Superior temporal gyrus (tissue), 1 donor: ENCODE results near the gene MXRA8.

Source experiments
- DNase-seq: peaks from one replicate; pipeline ENCODE4 v3.0.0-alpha.2; 2016; ENCODE audit errors: extremely low spot score

Gene MXRA8

DNA sequence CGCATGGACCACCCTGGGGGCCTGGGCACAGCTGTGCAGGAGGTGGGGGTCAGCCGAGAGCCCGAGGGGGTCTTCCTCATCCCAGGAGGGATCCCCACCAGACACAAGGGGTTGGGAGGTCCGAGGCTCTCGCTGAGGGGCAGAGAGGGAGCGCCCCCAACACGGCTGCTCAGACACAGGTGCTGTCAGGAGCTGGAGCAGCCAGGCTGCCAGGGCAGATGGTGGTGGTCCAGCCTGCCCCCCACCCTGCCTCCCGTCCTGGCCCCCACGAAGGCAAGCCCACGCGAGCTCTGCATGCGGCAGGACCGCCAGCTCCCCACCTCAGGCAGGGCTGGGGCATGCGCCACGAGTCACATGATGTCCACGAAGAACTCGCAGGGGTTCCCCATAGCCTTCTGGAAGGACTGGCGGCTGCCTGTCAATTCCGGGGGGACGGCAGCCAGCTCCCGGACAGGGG, 22.5 kb downstream of the MXRA8 start:
- DNase-seq = no peak

DNA sequence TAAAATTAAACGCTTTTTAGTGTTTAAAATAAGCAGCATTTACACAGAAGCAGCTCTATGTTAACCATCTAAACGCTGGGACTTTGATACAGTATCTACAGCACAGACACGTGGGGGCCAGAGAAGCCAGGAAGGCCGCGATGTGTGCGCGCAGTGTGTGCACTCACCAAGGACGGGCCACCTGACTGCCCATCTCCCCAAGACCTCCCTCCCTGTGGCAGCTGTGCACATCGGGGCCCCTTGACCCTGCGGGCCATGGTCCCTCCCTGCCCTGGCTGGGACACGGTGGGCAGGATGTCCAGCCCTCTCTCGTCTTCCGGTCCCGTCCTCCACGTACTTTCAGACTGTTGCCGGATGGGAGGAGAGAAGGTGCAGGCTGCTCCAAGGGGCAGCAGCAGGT, 23.1 kb downstream of the MXRA8 start:
- no peak for DNase-seq

DNA sequence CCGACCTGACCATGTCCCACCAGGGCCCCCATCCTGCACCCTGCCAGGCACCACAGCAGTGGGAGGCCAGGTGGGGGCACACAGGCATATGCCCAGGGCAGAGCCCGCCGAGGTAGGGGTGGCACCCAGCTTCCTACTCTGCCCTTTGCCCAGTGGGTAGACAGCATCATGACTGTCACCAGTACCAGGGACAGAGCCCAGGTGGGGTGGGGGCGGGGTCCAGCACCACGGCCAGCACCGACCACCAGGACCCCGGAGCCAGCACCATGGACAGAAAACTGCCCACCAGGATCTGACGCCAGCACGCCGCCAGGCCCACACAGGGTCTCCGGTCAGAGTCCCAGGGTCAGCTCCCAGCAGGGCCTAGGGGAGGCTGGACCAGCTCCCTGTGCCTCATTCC, 23.5 kb downstream of the MXRA8 start:
- DNase-seq = no peak

DNA sequence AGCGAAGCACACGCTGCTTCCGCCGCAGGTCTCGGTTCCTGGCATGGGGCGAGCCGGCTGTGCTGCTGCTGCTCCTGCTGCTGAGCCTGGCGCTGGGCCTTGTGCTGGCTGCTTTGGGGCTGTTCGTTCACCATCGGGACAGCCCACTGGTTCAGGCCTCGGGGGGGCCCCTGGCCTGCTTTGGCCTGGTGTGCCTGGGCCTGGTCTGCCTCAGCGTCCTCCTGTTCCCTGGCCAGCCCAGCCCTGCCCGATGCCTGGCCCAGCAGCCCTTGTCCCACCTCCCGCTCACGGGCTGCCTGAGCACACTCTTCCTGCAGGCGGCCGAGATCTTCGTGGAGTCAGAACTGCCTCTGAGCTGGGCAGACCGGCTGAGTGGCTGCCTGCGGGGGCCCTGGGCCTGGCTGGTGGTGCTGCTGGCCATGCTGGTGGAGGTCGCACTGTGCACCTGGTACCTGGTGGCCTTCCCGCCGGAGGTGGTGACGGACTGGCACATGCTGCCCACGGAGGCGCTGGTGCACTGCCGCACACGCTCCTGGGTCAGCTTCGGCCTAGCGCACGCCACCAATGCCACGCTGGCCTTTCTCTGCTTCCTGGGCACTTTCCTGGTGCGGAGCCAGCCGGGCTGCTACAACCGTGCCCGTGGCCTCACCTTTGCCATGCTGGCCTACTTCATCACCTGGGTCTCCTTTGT, 24.7 kb downstream of the MXRA8 start:
- DNase-seq = no peak

DNA sequence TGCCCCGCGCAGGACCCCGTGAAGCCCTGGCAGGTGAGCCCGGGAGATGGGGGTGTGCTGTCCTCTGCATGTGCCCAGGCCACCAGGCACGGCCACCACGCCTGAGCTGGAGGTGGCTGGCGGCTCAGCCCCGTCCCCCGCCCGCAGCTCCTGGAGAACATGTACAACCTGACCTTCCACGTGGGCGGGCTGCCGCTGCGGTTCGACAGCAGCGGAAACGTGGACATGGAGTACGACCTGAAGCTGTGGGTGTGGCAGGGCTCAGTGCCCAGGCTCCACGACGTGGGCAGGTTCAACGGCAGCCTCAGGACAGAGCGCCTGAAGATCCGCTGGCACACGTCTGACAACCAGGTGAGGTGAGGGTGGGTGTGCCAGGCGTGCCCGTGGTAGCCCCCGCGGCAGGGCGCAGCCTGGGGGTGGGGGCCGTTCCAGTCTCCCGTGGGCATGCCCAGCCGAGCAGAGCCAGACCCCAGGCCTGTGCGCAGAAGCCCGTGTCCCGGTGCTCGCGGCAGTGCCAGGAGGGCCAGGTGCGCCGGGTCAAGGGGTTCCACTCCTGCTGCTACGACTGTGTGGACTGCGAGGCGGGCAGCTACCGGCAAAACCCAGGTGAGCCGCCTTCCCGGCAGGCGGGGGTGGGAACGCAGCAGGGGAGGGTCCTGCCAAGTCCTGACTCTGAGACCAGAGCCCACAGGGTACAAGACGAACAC, 25.4 kb downstream of the MXRA8 start:
- DNase-seq = no peak

DNA sequence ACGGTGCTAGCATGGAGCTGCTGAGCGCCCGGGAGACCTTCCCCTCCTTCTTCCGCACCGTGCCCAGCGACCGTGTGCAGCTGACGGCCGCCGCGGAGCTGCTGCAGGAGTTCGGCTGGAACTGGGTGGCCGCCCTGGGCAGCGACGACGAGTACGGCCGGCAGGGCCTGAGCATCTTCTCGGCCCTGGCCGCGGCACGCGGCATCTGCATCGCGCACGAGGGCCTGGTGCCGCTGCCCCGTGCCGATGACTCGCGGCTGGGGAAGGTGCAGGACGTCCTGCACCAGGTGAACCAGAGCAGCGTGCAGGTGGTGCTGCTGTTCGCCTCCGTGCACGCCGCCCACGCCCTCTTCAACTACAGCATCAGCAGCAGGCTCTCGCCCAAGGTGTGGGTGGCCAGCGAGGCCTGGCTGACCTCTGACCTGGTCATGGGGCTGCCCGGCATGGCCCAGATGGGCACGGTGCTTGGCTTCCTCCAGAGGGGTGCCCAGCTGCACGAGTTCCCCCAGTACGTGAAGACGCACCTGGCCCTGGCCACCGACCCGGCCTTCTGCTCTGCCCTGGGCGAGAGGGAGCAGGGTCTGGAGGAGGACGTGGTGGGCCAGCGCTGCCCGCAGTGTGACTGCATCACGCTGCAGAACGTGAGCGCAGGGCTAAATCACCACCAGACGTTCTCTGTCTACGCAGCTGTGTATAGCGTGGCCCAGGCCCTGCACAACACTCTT, 26.2 kb downstream of the MXRA8 start:
- DNase-seq = no peak

DNA sequence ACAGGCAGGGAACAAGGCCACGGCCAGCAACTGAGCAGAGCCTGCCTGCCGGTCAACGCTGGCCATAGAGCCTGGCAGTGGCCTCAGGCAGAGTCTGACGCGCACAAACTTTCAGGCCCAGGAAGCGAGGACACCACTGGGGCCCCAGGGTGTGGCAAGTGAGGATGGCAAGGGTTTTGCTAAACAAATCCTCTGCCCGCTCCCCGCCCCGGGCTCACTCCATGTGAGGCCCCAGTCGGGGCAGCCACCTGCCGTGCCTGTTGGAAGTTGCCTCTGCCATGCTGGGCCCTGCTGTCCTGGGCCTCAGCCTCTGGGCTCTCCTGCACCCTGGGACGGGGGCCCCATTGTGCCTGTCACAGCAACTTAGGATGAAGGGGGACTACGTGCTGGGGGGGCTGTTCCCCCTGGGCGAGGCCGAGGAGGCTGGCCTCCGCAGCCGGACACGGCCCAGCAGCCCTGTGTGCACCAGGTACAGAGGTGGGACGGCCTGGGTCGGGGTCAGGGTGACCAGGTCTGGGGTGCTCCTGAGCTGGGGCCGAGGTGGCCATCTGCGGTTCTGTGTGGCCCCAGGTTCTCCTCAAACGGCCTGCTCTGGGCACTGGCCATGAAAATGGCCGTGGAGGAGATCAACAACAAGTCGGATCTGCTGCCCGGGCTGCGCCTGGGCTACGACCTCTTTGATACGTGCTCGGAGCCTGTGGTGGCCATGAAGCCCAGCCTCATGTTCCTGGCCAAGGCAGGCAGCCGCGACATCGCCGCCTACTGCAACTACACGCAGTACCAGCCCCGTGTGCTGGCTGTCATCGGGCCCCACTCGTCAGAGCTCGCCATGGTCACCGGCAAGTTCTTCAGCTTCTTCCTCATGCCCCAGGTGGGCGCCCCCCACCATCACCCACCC, 27.0 kb downstream of the MXRA8 start, which contains the start of gene TAS1R3:
TAS1R3 (plus strand) TSS at position 213 of the 898 bp plus-strand sequence; CDS start at position 279, 66 bp downstream.
- no peak for DNase-seq

DNA sequence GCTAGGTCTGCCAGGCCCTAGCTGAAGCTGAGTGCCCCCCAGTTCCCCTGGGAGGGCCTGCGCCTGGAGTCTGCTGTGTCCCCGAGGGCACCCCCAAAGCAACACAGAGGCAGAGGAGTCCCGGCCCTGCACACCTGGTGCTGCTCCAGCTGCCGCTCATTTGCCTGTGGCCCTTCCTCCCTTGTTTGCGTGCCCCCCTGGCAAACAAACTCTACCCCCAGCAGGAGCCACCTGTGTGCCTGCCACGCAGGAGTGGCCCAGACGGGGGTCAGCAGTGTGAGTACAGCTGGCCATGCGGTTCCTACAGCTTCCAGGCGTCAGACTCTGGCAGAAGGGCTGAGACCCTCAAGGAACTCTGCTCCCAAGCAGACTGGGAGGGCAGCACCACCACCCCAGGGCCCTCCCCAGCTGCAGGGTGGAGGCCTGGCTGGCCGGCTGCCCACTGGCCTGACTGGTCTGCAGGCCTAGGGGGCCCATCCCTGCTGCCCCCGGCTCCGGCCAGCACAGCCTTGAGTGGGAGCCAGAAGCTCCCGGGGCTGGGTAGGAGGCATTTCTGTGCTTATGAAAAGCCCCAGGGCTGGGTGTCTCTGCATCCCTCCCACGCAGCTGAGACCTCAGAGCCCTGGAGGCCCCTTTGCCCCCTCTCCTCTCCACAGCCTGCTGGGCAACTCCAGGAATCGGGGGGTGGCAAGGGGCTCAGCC, 27.8 kb downstream of the MXRA8 start:
- DNase-seq = no peak

DNA sequence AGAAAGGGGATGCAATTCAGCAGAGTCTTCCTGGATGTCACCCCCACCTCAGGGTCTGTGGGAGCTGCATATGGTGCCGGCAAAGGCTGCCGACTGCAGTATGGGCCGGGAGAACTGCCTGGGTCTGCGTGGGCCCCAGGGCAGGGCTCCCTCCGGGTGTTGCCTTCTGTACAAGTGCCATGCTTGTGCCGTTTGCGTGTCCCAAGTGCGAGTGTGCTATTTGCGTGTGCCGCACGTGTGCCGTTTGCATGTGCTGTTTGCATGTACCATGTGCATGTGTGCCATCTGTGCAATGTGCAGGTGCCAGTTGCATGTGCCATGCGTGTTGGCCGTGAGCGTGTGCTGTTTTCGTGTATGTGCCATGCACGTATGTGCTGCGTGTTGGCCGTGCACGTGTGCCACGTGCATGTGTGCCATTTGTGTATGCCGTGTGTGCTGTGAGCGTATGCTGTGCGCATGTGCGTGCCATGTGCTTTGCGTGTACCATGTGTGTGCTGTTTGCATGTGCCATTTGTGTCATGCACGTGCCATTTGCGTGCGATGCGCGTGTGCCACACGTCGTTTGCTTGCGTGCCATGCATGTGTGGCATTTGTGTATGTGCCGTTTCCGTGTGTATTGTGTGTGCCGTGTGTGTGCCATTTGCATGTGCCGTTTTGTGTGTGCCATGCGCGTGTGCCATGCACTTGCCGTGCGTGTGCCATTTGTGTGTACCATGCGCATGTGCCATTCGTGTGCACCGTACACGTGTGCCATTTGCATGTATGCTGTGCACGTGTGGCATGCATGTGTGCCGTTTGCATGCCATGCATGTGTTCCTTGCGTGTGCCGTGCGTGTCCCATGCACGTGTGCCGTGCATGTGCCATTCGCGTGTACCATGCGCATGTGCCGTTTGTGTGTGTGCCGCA, 28.8 kb downstream of the MXRA8 start:
- DNase-seq = no peak

DNA sequence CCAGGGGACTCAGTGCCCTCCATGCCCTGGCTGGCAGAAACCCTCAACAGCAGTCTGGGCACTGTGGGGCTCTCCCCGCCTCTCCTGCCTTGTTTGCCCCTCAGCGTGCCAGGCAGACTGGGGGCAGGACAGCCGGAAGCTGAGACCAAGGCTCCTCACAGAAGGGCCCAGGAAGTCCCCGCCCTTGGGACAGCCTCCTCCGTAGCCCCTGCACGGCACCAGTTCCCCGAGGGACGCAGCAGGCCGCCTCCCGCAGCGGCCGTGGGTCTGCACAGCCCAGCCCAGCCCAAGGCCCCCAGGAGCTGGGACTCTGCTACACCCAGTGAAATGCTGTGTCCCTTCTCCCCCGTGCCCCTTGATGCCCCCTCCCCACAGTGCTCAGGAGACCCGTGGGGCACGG, 30.1 kb downstream of the MXRA8 start:
- DNase-seq = no peak

DNA sequence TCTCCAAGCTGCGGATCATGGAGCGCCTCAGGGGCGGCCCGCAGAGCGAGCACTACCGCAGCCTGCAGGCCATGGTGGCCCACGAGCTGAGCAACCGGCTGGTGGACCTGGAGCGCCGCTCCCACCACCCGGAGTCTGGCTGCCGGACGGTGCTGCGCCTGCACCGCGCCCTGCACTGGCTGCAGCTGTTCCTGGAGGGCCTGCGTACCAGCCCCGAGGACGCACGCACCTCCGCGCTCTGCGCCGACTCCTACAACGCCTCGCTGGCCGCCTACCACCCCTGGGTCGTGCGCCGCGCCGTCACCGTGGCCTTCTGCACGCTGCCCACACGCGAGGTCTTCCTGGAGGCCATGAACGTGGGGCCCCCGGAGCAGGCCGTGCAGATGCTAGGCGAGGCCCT, 31.1 kb downstream of the MXRA8 start:
- DNase-seq = no peak

DNA sequence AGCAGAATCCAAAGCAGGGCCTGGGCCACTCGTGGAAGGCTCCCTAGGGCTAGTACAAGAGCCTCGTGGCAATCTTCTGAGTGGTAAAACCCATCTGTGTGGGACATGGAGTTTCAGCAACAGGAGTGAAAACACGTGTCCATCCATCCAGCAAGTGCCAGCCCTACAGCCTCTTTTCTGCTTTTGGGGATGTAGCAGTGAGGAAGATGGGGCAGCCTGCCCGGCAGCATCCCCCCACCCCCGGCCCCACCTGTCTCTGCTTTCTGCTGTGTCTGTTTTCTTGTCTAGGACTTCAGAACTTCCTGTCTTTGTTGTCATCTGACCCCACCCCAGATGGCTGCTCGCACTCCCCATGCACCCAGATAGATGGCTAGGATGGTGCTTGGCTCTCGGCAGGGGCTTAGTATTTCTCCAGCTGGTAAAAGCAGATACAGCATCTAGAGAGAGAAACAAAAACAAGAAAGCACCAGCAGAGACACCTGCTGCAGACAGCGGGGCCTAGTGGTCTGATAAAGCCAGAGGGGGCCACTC, 32.2 kb downstream of the MXRA8 start:
- DNase-seq = no peak

DNA sequence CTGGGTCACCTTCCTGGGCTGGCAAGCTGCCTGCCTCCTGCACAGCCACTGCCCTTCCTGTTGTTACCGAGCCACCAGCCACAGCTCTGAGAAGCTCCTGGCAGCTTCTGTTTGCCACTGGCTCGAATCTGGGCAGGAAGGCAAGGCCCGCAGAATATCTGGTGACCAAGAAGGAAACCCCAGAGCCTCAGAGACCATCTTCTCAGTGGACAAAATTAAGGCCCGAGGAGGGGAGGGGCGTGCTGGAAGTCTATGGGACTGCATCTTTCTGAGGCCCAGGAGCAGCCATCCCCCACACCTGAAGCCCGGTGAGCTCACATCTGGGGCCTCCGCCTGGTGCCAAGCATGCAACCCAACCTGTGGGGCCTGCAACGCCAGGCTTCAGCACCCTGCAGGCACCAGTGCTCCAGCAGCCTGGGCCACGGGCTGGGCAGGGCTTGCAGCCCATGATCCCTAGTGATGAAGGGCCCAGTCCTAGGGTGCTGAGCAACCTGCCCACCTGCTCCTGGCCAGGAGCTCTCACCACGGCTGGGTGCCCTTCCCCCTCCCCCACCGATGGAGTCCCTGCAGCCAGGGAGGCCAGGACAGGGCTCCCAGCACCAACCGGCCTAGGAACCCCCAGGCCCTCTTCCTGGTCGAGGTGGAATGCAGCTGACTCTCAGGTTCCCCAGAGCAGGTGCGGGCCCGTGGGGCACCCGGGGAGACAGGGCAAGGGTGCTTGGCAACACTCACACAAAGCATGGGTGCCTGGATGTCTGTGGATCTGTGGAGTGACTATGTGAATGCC, 32.9 kb downstream of the MXRA8 start:
- DNase-seq = no peak

DNA sequence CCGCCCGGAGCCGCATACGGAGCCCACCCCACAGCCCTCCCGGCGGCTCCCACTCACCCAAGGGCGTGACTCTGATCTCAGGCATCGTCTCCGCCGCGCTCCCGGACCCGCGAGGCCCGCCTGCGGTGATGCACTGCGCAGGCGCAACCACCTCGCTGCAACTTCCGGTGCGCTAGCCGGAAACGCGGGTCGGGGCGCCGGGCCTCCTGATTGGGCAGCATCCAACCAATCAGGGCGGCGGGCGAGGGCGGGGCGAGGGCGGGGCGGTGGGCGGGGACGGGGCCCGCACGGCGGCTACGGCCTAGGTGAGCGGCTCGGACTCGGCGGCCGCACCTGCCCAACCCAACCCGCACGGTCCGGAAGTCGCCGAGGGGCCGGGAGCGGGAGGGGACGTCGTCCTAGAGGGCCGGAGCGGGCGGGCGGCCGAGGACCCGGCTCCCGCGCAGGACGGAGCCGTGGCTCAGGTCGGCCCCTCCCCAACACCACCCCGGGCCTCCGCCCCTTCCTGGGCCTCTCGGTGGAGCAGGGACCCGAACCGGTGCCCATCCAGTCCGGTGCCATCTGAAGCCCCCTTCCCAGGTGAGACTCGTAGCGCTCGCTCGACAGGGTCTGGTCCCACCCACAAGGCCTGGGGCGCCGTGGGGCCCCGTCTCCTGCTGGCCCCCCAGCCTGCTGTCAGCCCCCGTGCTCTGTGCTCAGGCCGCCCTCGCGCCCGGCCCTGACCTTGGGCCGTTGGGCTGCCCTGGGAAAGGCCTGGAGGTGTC, 33.6 kb downstream of the MXRA8 start, which contains the start of the genes CPTP and INTS11:
CPTP (plus strand) TSS at position 279 of the 764 bp plus-strand sequence. CDS start 2,109 bp downstream, outside the sequence.
INTS11 (minus strand) TSS at position 137 of the 764 bp plus-strand sequence; CDS start at position 85, 52 bp downstream.
- DNase-seq = peak; percentile 90

DNA sequence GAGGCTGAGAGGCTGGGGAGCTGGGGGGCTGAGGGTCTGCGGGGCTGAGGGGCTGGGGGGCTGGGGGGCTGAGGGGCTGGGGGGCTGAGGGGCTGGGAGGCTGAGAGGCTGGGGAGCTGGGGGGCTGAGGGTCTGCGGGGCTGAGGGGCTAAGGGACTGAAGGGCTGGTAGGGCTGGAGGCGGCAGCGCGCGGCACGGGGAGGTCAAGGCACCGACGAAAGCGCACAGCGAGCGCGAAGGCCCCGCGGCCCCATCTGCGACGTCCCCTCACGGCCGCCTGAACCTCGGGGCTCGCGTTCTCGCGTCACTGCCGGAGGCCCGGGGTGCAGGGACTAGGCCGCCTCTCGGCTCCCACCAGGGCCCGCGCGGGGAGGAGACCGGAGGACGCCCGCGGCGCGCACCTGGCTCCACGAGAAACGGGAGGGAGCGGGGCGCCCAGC, 34.3 kb downstream of the MXRA8 start:
- DNase-seq = no peak

DNA sequence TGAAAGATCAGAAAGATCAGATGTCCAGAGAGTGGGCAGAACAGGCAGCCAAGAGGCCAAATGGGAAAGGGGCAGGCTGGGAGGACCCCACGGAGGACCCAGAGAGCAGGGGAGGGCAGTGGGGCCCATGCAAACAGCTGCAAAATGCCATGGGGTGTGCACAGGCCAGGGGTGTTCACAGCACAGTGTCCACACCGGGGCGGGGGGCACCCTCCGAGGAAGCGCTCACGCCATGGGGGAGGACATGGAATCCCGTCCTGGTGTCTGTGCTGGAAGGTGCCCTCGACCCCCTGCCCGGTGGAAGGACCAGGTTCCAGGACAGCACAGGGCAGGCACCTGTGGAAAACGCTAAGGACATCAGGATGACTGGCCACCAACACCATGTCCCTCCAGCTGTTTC, 35.4 kb downstream of the MXRA8 start:
- DNase-seq = no peak

DNA sequence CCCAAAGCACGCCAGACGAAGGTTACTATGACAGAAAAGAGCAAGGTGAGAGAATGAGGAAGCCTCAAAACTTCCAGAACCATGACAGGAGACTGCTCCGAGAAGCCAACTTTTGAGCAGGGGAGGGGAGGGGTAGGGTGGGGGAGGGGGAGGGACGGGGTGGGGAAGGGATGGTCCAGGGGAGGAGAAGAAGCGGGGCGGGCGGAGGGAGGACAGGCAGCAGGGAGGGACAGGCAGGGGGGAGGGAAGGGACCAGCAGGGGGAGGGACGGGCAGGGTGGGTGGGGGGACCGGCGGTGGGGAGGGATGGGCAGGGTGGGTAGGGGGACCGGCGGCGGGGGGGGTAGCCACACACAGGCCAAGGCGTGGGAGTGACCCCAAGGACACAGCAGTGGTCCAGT, 35.9 kb downstream of the MXRA8 start:
- DNase-seq = no peak

DNA sequence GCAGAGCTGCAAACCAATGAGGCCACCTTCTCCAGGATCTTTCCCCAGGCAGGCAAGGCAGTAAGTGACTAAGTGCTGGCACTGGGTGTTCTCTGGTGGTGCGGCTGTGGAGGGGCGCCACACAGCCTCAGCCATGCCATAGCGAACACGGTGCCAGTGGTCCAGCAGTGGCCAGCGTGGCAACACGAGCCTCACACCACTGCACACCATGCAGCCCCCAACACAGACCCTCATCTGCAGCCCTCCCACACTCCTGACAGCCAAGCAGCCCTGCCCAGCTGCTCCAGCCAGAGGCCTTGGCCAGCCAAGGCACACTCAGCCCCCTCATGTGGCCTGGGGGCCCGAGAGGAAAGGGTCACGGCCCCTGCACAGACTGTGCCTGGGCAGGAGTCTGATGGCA, 36.9 kb downstream of the MXRA8 start:
- no peak for DNase-seq
